ENCODE measurements around the gene FNDC3B. TPM values are rescaled to one million over a fixed set of nuclear protein-coding genes. Genes with fewer than 3 reads are reported as not detected.

The FNDC3B gene
- total and polyA plus RNA-seq, 12 donors = 9.7 to 118 (median 85.0) TPM

DNA sequence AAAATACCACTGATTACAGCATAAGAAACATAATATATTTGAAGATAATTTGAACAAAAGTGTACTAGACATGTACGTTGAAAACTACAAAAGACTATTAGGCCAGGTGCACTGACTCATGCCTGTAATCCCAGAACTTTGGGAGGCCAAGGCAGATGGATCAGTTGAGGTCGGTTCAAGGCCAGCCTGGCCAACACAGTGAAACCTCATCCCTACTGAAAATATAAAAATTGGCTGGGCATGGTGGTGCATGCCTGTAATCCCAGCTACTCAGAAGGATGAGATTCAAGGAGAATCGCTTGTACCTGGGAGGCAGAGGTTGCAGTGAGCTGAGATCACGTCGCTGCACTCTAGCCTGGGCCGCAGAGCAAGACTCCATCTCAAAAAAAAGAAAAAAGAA lies 36.2 kb upstream of the FNDC3B start:
- no peaks in the 10 kb centered on the region for H3K27me3 ChIP-seq
- H3K4me1 ChIP-seq = no peaks in the 10 kb centered on the region
- intact Hi-C loops (cut with DNase I) = no loop called here
- H3K9me3 ChIP-seq = peaks cover 0 to 11% (median 0%) of the 10 kb centered on the region in 11 donors
- DNase-seq (no peak), ATAC-seq (no peak)
- H3K27ac ChIP-seq = no peak overlapping the region
- TF ChIP-seq, protein P1, sequence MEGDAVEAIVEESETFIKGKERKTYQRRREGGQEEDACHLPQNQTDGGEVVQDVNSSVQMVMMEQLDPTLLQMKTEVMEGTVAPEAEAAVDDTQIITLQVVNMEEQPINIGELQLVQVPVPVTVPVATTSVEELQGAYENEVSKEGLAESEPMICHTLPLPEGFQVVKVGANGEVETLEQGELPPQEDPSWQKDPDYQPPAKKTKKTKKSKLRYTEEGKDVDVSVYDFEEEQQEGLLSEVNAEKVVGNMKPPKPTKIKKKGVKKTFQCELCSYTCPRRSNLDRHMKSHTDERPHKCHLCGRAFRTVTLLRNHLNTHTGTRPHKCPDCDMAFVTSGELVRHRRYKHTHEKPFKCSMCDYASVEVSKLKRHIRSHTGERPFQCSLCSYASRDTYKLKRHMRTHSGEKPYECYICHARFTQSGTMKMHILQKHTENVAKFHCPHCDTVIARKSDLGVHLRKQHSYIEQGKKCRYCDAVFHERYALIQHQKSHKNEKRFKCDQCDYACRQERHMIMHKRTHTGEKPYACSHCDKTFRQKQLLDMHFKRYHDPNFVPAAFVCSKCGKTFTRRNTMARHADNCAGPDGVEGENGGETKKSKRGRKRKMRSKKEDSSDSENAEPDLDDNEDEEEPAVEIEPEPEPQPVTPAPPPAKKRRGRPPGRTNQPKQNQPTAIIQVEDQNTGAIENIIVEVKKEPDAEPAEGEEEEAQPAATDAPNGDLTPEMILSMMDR (IDR thresholded peaks at IDR 0.05) = no peak
- H3K36me3 ChIP-seq = no peaks in the 10 kb centered on the region
- WGBS, 2 donors = 95 to 97% methylated on average over 6 of the region's 6 CpGs
- H3K4me3 ChIP-seq = no peak overlapping the region

DNA sequence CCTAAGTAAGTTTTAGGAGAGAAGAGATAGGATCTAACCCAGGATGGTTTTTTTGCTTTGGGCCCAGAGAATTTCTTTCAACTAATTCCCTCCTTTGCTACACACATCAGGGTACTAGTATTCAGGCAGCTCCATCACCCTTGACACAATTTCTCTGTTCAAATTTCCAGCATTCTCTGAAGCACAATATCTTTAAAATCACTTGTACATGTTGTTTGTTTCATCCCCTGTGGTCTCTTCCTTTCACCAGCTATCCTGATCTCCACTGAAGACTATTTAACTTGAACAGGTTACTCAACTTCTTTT lies 32.4 kb upstream of the FNDC3B start:
- intact Hi-C loops (cut with DNase I) = no loop called here
- TF ChIP-seq, protein P1 (IDR thresholded peaks at IDR 0.05) = no peak
- H3K9me3 ChIP-seq = peaks cover 0 to 3% (median 0%) of the 10 kb centered on the region in 11 donors
- H3K4me3 ChIP-seq = no peak overlapping the region
- DNase-seq (no peak), ATAC-seq (no peak)
- no peaks in the 10 kb centered on the region for H3K36me3 ChIP-seq
- H3K27ac ChIP-seq = no peak overlapping the region
- no peaks in the 10 kb centered on the region for H3K27me3 ChIP-seq
- H3K4me1 ChIP-seq = no peaks in the 10 kb centered on the region

DNA sequence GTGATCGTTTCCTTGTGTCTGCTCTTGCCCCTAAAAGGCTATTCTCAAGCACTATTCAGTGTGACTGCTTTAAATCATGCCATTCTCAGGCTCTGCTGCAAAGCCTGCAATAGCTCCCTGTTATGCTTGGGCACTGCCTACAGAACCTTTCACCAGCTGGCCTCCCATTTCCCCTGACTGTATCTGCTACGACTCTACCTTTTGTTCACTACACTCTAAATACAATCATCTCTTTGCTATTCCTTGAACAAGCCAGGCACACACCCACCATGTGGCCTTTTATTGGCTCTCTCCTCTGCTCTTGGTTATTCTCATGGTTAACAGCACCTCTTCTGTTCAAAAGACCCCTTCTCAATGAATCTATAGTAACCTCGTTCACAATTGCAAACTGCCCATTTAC lies 29.6 kb upstream of the FNDC3B start:
- Histone ChIP-seq H3K4me1 (peaks cover 0 to 4% (median 0%) of the 10 kb centered on the region in 9 donors), H3K27ac (no peak overlapping the region), H3K36me3 (no peaks in the 10 kb centered on the region), H3K4me3 (no peak overlapping the region), H3K9me3 (no peaks in the 10 kb centered on the region), H3K27me3 (no peaks in the 10 kb centered on the region)
- DNase-seq (no peak), ATAC-seq (no peak)
- WGBS, 2 donors = 62 to 66% methylated on average over 3 of the region's 3 CpGs
- TF ChIP-seq, protein P1 (IDR thresholded peaks at IDR 0.05) = no peak
- intact Hi-C loops (cut with DNase I) = no loop called here

DNA sequence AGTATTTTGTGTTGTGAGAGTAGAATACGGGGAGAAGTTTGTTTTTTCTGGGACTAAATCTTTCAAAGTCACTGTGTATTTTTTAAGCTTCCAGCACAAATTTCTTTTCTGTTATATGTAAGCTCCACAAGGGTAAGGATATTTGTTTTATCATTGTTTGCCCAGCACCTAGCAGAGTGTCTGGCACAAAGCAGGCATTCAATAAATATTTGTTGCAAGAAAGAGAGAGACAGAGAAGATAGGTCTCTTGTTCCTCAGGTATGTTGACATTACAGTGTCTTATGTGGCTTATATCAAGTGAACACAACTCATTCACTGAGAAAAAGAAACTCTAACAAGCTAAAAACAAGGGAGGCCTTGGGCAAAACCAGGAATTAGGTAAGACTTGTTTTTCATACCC lies 26.6 kb upstream of the FNDC3B start:
- H3K4me3 ChIP-seq = no peak overlapping the region
- ATAC-seq (no peak), DNase-seq (no peak)
- TF ChIP-seq, protein P1 (IDR thresholded peaks at IDR 0.05) = no peak
- intact Hi-C loops (cut with DNase I) = no loop called here
- peaks cover 0 to 4% (median 0%) of the 10 kb centered on the region in 9 donors for H3K4me1 ChIP-seq
- H3K27ac ChIP-seq = peak overlapping the region in 4 of 10 donors; percentile 36 to 65 (median 57)
- H3K36me3 ChIP-seq = no peaks in the 10 kb centered on the region
- no peaks in the 10 kb centered on the region for H3K27me3 ChIP-seq
- 89 to 92% methylated on average over 1 of the region's 1 CpG for WGBS, 2 donors
- H3K9me3 ChIP-seq = peaks cover 0 to 6% (median 0%) of the 10 kb centered on the region in 11 donors

All from heart right ventricle (tissue), 16 donors.